ENCODE measurements around the gene PALM. TPM values are rescaled to one million over a fixed set of nuclear protein-coding genes. Genes with fewer than 3 reads are reported as not detected.
"Not testable (repeated sequence)": the region's sequence is repeated elsewhere in the genome, so short reads cannot be mapped to it uniquely, and the experiment has no call there.

Gene PALM
- total RNA-seq, 1 donor from 2014 or later = not detected

GRCh38 chr19:737591-738093, 28.9 kb downstream of the PALM start:
- H3K27ac Mint-ChIP-seq = no peak overlapping the region
- no peaks in the 10 kb centered on the region for H3K27me3 Mint-ChIP-seq (ENCODE audit: low read depth)
- peak; percentile 24 for DNase-seq (ENCODE audit: low spot score)
- intact Hi-C loops (cut with micrococcal nuclease) = no loop called here
- H3K36me3 Mint-ChIP-seq (ENCODE audit: low read depth) = no peaks in the 10 kb centered on the region
- H3K9me3 Mint-ChIP-seq = no peaks in the 10 kb centered on the region
- peaks cover 9% of the 10 kb centered on the region for H3K4me1 Mint-ChIP-seq (ENCODE audit: low read depth)
- no peak overlapping the region for H3K4me3 Mint-ChIP-seq (ENCODE audit: low read depth)

GRCh38 chr19:738509-739128, 29.9 kb downstream of the PALM start:
- intact Hi-C loops (cut with micrococcal nuclease) = no loop called here
- no peak for DNase-seq (ENCODE audit: low spot score)
- H3K4me1 Mint-ChIP-seq (ENCODE audit: low read depth) = peaks cover 4% of the 10 kb centered on the region
- H3K36me3 Mint-ChIP-seq (ENCODE audit: low read depth) = no peaks in the 10 kb centered on the region
- H3K27ac Mint-ChIP-seq = no peak overlapping the region
- no peaks in the 10 kb centered on the region for H3K9me3 Mint-ChIP-seq
- no peaks in the 10 kb centered on the region for H3K27me3 Mint-ChIP-seq (ENCODE audit: low read depth)
- no peak overlapping the region for H3K4me3 Mint-ChIP-seq (ENCODE audit: low read depth)

DNA sequence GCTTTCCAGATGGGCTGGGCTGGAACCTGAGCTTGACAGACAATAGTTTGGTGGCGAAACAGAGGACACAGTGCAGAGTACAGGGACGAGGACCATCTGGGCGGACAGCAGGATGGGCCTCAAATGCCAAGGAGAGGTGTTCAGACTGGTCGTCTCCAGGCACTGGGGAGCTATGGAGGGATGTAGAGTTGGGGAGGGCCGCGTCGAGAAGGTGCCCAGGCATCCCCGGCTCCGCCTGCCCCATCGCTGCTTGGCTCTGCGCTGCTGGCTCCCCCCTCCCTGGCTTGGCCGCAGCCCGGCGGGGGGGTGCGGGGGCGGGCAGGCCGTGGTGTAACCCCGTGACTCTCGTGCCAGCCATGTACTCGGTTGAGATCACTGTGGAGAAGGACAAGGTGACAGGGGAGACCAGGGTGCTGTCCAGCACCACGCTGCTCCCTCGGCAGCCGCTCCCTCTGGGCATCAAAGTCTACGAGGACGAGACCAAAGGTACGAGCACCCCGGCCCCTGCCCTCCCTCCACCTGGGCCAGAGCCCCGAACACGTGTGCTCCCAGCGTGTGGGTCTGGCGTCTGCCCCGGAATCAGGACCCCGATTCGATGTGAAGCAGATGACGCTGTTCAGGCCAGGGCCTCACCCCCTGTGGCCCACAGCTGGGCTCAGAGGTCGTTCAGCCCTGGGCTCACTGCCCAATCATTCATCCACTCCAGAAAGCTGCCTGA, 31.4 kb downstream of the PALM start:
- intact Hi-C loops (cut with micrococcal nuclease) = no loop called here
- no peaks in the 10 kb centered on the region for H3K4me1 Mint-ChIP-seq (ENCODE audit: low read depth)
- no peak overlapping the region for H3K4me3 Mint-ChIP-seq (ENCODE audit: low read depth)
- no peaks in the 10 kb centered on the region for H3K36me3 Mint-ChIP-seq (ENCODE audit: low read depth)
- no peak for DNase-seq (ENCODE audit: low spot score)
- H3K27me3 Mint-ChIP-seq (ENCODE audit: low read depth) = no peaks in the 10 kb centered on the region
- no peaks in the 10 kb centered on the region for H3K9me3 Mint-ChIP-seq
- no peak overlapping the region for H3K27ac Mint-ChIP-seq

DNA sequence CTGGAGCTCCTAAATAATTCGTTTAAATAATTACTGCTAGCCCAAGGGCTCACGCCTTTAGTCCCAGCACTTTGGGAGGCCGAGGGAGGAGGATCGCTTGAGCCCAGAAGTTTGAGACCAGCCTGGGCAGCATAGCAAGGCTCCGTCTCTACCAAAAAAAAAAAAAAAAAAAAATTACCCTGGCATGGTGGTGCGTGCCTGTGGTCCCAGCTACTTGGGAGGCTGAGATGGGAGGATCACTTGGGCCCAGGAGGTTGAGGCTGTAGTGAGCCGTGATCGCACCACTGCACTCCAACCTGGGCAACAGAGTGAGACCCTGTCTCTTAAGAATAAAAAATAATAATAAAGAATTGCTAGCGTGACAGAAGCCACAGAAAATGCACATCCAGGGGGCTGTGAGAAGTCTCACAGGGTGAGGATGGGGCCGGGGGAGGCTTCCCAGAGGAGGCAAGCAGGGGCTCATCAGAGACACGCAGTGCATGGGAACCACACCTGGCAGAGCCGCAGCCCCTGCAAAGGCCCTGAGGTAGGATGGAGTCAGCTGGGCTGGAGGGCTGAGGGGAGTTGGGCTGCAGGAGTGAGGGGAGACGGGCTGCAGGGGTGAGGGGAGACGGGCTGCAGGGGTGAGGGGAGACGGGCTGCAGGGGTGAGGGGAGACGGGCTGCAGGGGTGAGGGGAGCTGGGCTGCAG, 32.2 kb downstream of the PALM start:
- H3K27ac Mint-ChIP-seq; DNase-seq (ENCODE audit: low spot score); H3K36me3 Mint-ChIP-seq (ENCODE audit: low read depth); H3K27me3 Mint-ChIP-seq (ENCODE audit: low read depth); intact Hi-C loops (cut with micrococcal nuclease); H3K9me3 Mint-ChIP-seq; H3K4me3 Mint-ChIP-seq (ENCODE audit: low read depth); H3K4me1 Mint-ChIP-seq (ENCODE audit: low read depth): not testable (repeated sequence)

GRCh38 chr19:741506-742131, 32.9 kb downstream of the PALM start:
- H3K27me3 Mint-ChIP-seq (ENCODE audit: low read depth) = no peaks in the 10 kb centered on the region
- H3K36me3 Mint-ChIP-seq (ENCODE audit: low read depth) = no peaks in the 10 kb centered on the region
- H3K9me3 Mint-ChIP-seq = no peaks in the 10 kb centered on the region
- no peak for DNase-seq (ENCODE audit: low spot score)
- intact Hi-C loops (cut with micrococcal nuclease) = no loop called here
- H3K4me3 Mint-ChIP-seq (ENCODE audit: low read depth) = no peak overlapping the region
- H3K4me1 Mint-ChIP-seq (ENCODE audit: low read depth) = no peaks in the 10 kb centered on the region
- H3K27ac Mint-ChIP-seq = no peak overlapping the region

DNA sequence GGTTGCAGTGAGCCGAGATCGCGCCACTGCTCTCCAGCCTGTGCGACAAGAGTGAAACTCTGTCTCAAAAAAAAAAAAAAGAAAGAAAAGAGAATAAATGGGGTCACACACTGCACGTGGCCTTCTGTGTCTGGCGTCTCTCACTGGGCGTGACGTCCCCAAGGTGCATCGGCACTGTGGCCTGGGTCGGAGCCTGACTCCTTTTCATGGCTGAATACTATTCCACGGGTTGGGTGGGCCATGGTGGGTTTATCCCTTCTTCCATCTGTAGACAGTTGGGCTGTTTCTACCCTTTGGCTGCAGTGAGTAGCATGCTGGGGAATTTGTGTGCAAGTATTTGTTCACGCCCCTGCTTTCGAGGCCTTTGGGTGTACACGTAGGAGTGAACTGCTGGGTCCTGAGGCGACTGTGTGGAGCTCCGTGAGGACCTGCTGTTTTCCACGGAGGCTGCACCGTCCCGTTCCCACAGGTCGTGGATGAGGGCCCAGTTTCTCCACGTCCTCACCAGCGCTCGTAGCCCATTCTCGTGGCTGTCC, 33.9 kb downstream of the PALM start:
- Mint-ChIP-seq H3K4me1 (ENCODE audit: low read depth) (no peaks in the 10 kb centered on the region), H3K9me3 (no peaks in the 10 kb centered on the region), H3K36me3 (ENCODE audit: low read depth) (no peaks in the 10 kb centered on the region), H3K27me3 (ENCODE audit: low read depth) (no peaks in the 10 kb centered on the region), H3K27ac (no peak overlapping the region), H3K4me3 (ENCODE audit: low read depth) (no peak overlapping the region)
- DNase-seq (ENCODE audit: low spot score) = no peak
- intact Hi-C loops (cut with micrococcal nuclease) = no loop called here

DNA sequence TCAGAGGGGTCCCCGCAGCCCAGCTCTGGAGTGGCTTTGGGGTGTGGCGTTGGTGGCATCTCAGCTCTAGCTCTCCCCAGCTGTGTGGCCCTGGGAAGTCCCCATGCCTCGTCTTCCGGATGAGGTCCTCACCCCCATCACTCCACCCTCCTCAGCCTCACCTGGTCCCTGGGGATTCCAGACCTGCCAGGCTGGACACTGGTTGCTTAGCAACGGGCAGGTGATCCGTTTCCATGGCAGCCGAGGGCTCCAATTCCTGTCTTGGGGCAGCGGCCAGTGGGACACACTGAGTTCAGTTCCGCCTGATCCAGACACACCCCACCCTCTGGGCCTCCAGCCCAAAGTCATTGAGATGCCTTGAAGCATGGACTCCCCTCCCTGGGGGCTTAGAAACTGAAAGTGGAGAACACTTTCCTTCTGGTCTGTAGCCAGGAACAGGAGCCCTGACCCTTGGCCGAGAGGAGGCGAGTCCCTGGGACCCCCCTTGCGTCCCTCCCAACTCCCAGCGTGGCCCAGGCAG, 34.5 kb downstream of the PALM start:
- intact Hi-C loops (cut with micrococcal nuclease) = no loop called here
- H3K9me3 Mint-ChIP-seq = no peaks in the 10 kb centered on the region
- no peak overlapping the region for H3K4me3 Mint-ChIP-seq (ENCODE audit: low read depth)
- no peaks in the 10 kb centered on the region for H3K4me1 Mint-ChIP-seq (ENCODE audit: low read depth)
- no peaks in the 10 kb centered on the region for H3K36me3 Mint-ChIP-seq (ENCODE audit: low read depth)
- no peaks in the 10 kb centered on the region for H3K27me3 Mint-ChIP-seq (ENCODE audit: low read depth)
- H3K27ac Mint-ChIP-seq = no peak overlapping the region
- no peak for DNase-seq (ENCODE audit: low spot score)

DNA sequence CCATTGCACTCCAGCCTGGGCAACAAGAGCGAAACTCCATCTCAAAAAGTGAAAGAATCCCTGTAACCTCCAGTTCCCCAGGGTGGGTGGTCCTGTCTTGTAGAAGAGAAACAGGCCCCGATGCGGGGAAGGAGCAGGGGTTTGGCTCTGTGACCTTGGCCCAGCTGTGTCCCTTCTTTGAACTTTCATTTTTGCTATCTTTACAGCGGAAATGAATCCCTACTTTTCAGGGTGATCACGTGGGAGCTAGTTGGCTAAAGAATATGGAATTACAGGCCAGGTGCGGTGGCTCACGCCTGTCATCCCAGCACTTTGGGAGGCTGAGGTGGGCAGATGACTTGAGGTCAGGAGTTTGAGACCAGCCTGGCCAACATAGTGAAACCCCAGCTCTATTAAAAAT, 36.4 kb downstream of the PALM start:
- H3K36me3 Mint-ChIP-seq (ENCODE audit: low read depth); DNase-seq (ENCODE audit: low spot score); H3K27ac Mint-ChIP-seq; H3K9me3 Mint-ChIP-seq; H3K27me3 Mint-ChIP-seq (ENCODE audit: low read depth); H3K4me1 Mint-ChIP-seq (ENCODE audit: low read depth); H3K4me3 Mint-ChIP-seq (ENCODE audit: low read depth); intact Hi-C loops (cut with micrococcal nuclease): not testable (repeated sequence)

DNA sequence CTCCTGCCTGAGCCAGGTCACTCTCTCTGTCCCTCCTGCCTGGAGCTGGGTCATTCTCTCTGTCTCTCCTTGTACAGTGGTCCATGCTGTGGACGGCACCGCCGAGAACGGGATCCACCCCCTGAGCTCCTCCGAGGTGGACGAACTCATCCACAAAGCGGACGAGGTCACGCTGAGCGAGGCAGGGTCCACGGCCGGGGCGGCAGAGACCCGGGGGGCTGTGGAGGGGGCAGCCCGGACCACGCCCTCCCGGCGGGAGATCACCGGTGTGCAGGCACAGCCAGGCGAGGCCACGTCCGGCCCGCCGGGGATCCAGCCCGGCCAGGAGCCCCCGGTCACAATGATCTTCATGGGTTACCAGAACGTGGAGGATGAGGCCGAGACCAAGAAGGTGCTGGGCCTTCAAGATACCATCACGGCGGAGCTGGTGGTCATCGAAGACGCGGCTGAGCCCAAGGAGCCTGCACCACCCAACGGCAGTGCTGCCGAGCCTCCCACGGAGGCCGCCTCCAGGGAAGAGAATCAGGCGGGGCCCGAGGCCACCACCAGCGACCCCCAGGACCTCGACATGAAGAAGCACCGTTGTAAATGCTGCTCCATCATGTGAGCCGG, 37.6 kb downstream of the PALM start:
- no peak overlapping the region for H3K27ac Mint-ChIP-seq
- intact Hi-C loops (cut with micrococcal nuclease) = no loop called here
- DNase-seq (ENCODE audit: low spot score) = no peak
- no peaks in the 10 kb centered on the region for H3K4me1 Mint-ChIP-seq (ENCODE audit: low read depth)
- no peaks in the 10 kb centered on the region for H3K36me3 Mint-ChIP-seq (ENCODE audit: low read depth)
- no peaks in the 10 kb centered on the region for H3K27me3 Mint-ChIP-seq (ENCODE audit: low read depth)
- no peak overlapping the region for H3K4me3 Mint-ChIP-seq (ENCODE audit: low read depth)
- H3K9me3 Mint-ChIP-seq = no peaks in the 10 kb centered on the region

- no peaks in the 10 kb centered on the region for H3K4me1 Mint-ChIP-seq (ENCODE audit: low read depth)
- no peaks in the 10 kb centered on the region for H3K36me3 Mint-ChIP-seq (ENCODE audit: low read depth)
These were observed 38.2 kb downstream of the PALM start for GRCh38 chr19:746956-747355.

DNA sequence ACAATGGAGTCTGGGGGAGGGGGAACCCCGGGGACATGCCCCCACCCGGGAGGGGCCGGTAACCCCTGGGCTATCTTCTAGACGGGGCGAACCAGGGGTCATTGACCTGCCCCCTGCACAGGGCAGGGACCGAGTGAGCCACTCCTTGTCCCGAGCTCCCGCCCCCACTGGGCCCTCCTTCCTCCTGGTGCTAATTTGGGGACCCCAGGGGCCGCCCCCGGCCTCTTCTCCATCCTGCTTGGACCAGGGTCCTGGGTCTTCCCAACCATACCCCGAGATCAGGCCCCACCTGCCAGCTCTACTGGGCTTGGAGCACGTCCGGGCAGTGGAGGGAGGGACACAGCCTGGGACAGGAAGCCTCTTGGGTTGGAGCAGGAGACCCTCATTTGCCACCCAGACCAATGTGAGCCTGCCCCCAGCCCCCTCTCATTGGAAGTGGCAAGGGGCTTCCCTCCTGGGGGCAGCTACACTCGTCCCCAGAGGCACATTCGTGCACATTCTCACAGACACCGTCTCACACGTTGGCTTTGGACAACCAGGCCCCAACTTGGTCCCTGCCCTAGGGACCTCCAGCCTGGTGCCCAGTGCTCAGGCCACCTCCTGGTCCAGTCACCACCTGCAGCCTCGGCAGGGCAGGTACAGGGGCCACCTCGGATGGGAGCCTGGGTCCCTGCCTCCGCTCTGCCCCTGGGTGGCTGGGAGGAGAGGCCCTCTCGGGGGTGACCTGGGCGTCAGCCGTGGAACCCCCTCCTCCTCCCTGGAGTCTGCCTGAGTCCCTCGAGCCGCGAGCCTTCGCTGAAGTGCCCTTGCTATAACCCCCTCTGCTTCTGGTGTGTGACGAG, 38.9 kb downstream of the PALM start:
- H3K27me3 Mint-ChIP-seq (ENCODE audit: low read depth) = no peaks in the 10 kb centered on the region
- DNase-seq (ENCODE audit: low spot score) = no peak
- no peaks in the 10 kb centered on the region for H3K36me3 Mint-ChIP-seq (ENCODE audit: low read depth)
- intact Hi-C loops (cut with micrococcal nuclease) = no loop called here
- no peaks in the 10 kb centered on the region for H3K4me1 Mint-ChIP-seq (ENCODE audit: low read depth)
- no peak overlapping the region for H3K4me3 Mint-ChIP-seq (ENCODE audit: low read depth)
- no peaks in the 10 kb centered on the region for H3K9me3 Mint-ChIP-seq
- H3K27ac Mint-ChIP-seq = no peak overlapping the region

More at GRCh38 chr19:746956-747355, 38.2 kb downstream of the PALM start:
- intact Hi-C loops (cut with micrococcal nuclease) = no loop called here
- Mint-ChIP-seq H3K9me3 (no peaks in the 10 kb centered on the region), H3K4me3 (ENCODE audit: low read depth) (no peak overlapping the region), H3K27me3 (ENCODE audit: low read depth) (no peaks in the 10 kb centered on the region), H3K27ac (no peak overlapping the region)
- no peak for DNase-seq (ENCODE audit: low spot score)

DNA sequence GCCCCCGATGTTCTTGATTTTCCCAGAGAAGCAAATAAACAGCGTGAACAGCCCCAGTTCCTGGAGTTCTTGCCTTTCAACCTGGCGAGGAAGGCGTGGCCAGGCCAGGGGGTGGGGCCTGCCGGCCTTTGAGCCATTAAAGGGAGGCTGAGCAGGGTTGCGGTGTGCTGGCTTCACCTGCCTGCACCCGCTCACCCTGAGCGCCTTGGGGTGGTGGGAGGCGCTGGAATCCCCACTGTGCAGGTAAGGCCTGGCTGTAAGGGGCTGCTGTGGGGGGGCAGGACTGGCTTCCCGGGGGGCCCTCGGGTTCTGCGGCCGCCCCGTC, 39.5 kb downstream of the PALM start:
- Mint-ChIP-seq H3K27ac (no peak overlapping the region), H3K27me3 (ENCODE audit: low read depth) (no peaks in the 10 kb centered on the region), H3K36me3 (ENCODE audit: low read depth) (no peaks in the 10 kb centered on the region), H3K4me3 (ENCODE audit: low read depth) (no peak overlapping the region), H3K4me1 (ENCODE audit: low read depth) (no peaks in the 10 kb centered on the region), H3K9me3 (no peaks in the 10 kb centered on the region)
- DNase-seq (ENCODE audit: low spot score) = no peak
- intact Hi-C loops (cut with micrococcal nuclease) = no loop called here

All from activated T-helper 2 cell treated with anti-CD3 and anti-CD28 coated beads, Interferon-gamma antibody, Interleukin-2, Interleukin-4, amounts not matched to agents 10 μg/mL and 5 μg/mL and 100 μg/mL, durations not matched to agents 14 hours and 24 hours and 36 hours (primary cell).